Vagina (tissue), 2 donors: ENCODE measurements around the gene TANGO6.

Experiments used
- CTCF ChIP-seq, 3 experiments: fragments of 450-650 bp in 2 of 3; fragments of 200-600 bp in 1 of 3; sonication (generic) in 1 of 3; IDR thresholded peaks; one replicate each; pipeline ENCODE4 v1.5.1; 2017 to 2019; ENCODE audit warnings: antibody characterized with exemption in 3 of 3, mild to moderate bottlenecking in 2 of 3, moderate library complexity in 2 of 3
- POLR2A ChIP-seq, 2 donors: fragments of 450-650 bp; IDR thresholded peaks; one replicate each; pipeline ENCODE4 v1.6.1; 2017; ENCODE audit warnings: antibody characterized with exemption in 2 of 2, mild to moderate bottlenecking in 2 of 2, moderate library complexity in 2 of 2

DNA sequence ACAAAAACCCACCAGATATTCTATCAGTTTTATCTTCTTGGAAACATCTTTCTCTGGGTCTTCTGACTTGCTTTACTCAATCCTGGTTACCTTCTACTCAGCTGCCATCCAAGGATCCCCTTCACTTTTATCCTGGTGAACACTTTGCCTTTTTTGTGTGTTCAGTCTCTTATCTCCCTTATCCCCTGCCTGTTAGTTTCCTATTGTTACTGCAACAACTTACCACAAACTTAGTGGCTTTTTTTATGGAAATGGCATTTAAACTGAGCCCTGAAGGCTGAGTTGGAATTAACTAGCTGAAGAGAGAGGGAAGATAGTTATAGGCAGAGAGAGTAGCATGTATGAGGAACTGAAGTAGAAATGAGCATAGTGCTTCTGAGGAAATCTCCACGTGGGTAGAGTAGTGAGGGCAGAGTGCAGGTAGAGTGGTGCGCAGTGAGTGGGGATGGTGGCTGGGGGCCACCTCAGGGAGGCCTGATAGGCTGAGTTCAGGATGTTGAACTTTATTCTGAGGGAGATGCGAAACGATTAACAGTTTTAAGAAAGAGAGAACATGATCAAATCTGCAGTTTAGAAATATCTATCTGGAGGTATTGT, 26.3 kb downstream of the TANGO6 start:
- TF ChIP-seq POLR2A (IDR thresholded peaks at IDR 0.05) = no peak
- no peak for TF ChIP-seq CTCF (IDR thresholded peaks at IDR 0.05)
